Measurements from ENCODE around the gene ITPA.
"Not testable (repeated sequence)": the region's sequence is repeated elsewhere in the genome, so short reads cannot be mapped to it uniquely, and the experiment has no call there.

ITPA gene

GRCh38 chr20:3202965-3203314, 6.4 kb upstream of the ITPA start:
- DNase-seq = no peak

- no peak for DNase-seq
These were observed 5.8 kb upstream of the ITPA start for GRCh38 chr20:3203315-3204123.

- DNase-seq = peak; percentile 92
These were observed 5.0 kb upstream of the ITPA start, which contains the start of gene DDRGK1 for GRCh38 chr20:3204124-3204794. Gene DDRGK1, minus strand, starts transcription at chr20:3204682. Its CDS starts 55 bp downstream, at chr20:3204627.

- DNase-seq = no peak
These were observed 477 bp upstream of the ITPA start for GRCh38 chr20:3208786-3209256.

GRCh38 chr20:3209946-3210317, 634 bp downstream of the ITPA start:
- no peak for DNase-seq

GRCh38 chr20:3210346-3210745, 1.0 kb downstream of the ITPA start:
- DNase-seq = no peak

- no peak for DNase-seq
These were observed 3.9 kb downstream of the ITPA start for GRCh38 chr20:3213226-3213625.

GRCh38 chr20:3215359-3215917, 6.1 kb downstream of the ITPA start:
- not testable (repeated sequence) for DNase-seq

- peak; percentile 75 for DNase-seq
These were observed 9.2 kb downstream of the ITPA start for GRCh38 chr20:3218307-3218988.

- DNase-seq = no peak
These were observed 12.3 kb downstream of the ITPA start for GRCh38 chr20:3221398-3222226.

GRCh38 chr20:3222635-3223600, 13.6 kb downstream of the ITPA start:
- peak; percentile 37 for DNase-seq

GRCh38 chr20:3223651-3223993, 14.3 kb downstream of the ITPA start:
- no peak for DNase-seq

- no peak for DNase-seq
These were observed 14.8 kb downstream of the ITPA start for GRCh38 chr20:3223994-3224680.

GRCh38 chr20:3224681-3225421, 15.6 kb downstream of the ITPA start:
- DNase-seq = no peak

GRCh38 chr20:3226093-3226492, 16.8 kb downstream of the ITPA start:
- no peak for DNase-seq

GRCh38 chr20:3226864-3227263, 17.6 kb downstream of the ITPA start:
- no peak for DNase-seq

GRCh38 chr20:3227506-3227905, 18.2 kb downstream of the ITPA start:
- no peak for DNase-seq

GRCh38 chr20:3227936-3228749, 18.8 kb downstream of the ITPA start:
- no peak for DNase-seq

GRCh38 chr20:3228750-3229032, 19.4 kb downstream of the ITPA start:
- no peak for DNase-seq

Measured in activated CD8-positive, alpha-beta memory T cell treated with anti-CD3 and anti-CD28 coated beads, Interleukin-2, amount 50 U/mL, for 4 hours (primary cell).